Measurements from ENCODE around the gene MFSD12.
"Not testable (repeated sequence)": the region's sequence is repeated elsewhere in the genome, so short reads cannot be mapped to it uniquely, and the experiment has no call there.

Gene MFSD12

DNA sequence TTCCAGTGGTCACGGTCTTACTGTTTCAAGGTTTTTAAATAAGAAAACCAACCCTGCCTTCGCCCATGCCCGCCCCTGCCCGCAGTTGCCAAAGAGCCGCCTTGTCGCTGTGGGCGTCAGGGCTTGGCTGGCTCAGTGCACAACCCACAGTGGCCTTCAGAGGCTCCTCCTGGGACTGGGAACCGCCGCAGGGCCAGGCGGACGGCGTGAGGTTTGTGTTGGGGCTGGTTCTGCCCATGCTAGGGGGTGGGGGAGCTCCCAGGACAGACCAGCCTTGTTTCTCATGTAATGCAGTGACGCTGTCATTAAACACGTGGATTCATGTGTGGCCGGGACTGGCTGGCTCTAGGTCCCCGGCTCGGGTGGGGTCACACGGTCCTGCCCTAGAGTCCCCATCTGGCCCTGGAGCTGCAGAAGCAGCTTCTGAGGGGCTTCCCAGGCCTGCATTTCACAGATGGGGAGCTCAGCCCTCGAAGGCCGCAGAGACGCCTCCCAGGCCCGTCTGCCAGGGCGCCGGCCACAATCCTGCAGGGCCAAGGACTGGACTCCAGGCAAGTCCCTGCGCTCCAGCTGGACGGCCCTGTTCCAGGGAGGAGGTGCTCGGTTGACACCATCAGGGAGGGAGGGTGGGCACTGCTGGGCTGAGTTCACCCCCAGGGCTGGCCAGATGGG lies 20.8 kb downstream of the MFSD12 start:
- DNase-seq, result no peak

DNA sequence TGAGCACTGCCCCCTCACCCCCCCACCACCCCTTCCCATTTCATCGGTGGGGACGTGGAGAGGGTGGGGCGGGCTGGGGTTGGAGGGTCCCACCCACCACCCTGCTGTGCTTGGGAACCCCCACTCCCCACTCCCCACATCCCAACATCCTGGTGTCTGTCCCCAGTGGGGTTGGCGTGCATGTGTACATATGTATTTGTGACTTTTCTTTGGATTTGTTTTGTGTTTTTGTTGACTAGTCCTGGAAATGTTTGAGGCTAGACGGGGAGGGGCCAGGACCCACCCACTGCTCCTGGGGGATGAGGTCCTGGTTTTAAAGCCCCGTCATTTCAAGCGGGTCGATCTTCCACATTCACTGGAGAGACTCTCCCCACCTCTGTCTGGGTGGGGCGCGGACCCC lies 21.4 kb downstream of the MFSD12 start:
- no peak for DNase-seq

DNA sequence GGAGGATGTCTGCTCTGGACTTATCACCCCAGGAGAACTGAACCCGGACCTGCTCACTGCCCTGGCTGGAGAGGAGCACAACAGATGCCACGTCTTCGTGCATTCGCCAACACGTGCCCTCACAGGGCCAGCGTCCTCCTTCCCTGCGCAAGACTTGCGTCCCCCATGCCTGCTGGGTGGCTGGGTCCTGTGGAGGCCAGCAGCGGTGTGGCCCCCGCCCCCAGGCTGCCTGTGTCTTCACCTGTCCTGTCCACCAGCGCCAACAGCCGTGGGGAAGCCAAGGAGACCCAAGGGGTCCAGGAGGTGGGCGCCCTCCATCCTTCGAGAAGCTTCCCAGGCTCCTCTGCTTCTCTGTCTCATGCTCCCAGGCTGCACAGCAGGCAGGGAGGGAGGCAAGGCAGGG lies 21.8 kb downstream of the MFSD12 start:
- no peak for DNase-seq

DNA sequence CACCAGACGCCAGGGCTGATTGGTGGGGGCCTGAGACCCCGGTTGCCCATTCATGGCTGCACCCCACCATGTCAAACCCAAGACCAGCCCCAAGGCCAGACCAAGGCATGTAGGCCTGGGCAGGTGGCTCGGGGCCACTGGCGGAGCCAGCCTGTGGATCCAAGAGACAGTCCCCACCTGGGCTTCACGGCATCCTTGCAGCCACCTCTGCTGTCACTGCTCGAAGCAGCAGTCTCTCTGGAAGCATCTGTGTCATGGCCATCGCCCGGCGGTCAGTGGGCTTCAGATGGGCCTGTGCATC lies 22.2 kb downstream of the MFSD12 start:
- no peak for DNase-seq

DNA sequence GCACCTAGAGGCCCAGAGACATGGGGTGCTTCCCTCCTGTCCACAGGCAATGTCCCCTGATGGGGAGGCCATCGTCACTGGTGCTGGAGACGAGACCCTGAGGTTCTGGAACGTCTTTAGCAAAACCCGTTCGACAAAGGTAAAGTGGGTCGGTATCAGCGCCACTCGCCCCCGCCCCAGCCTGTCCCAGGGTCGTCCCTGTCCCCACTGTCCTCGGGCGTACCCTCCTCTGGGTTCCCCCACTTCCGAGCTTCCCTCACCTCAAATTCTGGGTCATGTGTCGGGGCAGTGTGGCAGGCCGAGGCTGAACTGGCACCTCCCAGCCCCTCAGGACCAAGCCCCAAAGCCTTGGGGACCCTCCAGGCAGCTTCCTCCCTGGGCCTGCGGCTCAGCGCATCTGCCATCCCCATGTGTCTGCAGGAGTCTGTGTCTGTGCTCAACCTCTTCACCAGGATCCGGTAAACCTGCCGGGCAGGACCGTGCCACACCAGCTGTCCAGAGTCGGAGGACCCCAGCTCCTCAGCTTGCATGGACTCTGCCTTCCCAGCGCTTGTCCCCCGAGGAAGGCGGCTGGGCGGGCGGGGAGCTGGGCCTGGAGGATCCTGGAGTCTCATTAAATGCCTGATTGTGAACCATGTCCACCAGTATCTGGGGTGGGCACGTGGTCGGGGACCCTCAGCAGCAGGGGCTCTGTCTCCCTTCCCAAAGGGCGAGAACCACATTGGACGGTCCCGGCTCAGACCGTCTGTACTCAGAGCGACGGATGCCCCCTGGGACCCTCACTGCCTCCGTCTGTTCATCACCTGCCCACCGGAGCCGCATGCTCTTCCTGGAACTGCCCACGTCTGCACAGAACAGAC lies 22.8 kb downstream of the MFSD12 start:
- DNase-seq, result no peak

DNA sequence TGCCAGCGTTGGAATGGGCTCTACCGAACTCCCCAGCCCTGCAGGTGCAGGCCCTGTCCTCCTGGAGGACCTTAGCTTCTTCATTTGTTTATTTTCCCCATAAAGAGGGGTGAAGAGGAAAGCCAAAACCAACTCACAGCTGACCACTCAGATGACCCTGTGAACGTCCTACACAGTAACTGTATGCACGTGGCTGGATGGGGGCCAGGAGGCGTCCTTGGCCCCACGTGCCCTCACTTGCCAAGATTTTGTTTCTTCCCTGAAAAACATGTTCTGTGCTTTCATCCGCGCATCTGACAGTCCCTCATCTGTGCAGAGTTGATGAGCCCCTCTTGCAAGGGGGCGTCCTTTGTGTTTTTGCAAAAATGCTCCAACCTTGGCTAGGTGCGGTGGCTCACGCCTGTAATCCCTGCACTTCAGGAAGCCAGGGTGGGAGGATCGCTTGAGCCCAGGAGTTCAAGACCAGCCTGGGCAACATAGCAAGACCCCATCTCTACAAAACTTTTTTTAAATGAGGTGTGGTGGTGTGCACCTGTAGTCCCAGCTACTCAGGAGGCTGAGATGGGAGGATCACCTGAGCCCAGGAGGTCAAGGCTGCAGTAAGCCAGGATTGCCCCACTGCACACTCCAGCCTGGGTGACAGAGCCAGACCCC lies 23.7 kb downstream of the MFSD12 start:
- no peak for DNase-seq

DNA sequence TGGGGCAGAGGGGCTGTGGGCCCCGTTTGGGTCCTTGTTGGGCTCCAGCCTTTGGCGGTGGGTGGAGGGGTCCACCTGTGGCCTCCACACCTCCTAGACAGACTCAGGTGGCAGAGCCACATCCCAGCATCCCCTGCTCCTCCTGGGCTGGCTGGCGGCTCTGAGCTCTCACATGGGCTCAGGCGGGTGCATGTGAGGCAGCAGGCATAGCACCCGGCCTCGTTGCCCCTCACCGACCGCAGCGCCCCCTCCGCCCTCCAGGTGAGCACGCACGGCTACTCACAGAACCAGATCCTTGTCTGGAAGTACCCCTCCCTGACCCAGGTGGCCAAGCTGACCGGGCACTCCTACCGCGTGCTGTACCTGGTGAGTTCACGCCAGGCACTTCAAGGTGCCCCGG lies 24.4 kb downstream of the MFSD12 start:
- DNase-seq, result no peak

DNA sequence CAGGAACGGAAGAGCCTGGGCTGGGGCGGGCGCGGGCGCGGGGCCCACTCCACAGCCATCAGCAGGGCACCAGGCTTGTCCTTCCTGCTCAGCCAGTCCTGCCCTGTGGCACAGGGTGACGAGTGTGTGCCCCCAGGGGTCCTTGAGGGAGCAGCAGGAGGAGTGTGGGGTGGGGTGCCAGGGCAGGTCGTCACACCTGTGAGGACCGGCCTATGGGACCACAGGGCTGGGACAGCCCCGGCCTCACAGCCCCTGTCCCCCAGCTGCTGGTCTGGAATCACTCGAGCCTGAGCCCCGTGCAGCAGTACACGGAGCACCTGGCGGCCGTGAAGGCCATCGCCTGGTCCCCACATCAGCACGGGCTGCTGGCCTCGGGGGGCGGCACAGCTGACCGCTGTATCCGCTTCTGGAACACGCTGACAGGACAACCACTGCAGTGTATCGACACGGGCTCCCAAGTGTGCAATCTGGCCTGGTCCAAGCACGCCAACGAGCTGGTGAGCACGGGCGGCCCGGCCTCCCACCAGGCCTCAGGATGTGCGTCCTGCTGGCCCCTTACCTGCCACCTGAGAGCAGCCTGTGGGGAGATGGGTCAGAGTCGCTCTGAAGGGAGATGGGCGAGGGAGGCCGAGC lies 25.1 kb downstream of the MFSD12 start:
- no peak for DNase-seq

DNA sequence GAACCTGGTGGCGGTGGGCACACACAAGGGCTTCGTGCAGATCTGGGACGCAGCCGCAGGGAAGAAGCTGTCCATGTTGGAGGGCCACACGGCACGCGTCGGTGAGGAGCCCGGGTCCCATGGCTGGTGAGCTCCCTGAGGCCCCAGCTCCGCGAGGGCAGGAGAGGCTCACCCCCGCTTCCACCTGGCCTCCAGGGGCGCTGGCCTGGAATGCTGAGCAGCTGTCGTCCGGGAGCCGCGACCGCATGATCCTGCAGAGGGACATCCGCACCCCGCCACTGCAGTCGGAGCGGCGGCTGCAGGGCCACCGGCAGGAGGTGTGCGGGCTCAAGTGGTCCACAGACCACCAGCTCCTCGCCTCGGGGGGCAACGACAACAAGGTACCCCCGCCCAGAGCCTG lies 25.7 kb downstream of the MFSD12 start:
- no peak for DNase-seq

DNA sequence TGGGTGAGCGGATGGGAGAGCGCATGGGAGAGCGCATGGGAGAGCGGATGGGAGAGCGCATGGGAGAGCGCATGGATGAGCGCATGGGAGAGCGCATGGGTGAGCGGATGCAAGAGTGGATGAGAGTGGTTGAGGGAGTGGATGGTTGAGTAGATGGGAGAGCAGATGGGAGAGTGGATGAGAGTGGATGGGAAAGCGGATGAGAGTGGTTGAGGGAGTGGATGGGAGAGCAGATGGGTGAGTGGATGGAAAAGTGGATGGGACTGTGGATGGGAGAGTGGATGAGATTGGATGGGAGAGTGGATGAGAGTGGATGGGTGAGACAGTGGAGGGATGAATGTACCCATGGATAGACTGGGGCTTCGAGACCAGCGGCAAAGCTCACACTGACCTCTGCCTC lies 27.0 kb downstream of the MFSD12 start:
- DNase-seq, result no peak

DNA sequence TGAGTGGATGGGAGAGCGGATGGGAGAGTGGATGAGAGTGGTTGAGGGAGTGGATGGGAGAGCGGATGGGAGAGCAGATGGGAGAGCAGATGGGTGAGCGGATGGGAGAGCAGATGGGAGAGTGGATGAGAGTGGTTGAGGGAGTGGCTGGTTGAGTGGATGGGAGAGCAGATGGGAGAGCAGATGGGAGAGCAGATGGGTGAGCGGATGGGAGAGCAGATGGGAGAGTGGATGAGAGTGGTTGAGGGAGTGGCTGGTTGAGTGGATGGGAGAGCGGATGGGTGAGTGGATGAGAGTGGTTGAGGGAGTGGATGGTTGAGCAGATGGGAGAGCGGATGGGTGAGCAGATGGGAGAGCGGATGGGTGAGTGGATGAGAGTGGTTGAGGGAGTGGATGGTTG lies 28.1 kb downstream of the MFSD12 start:
- not testable (repeated sequence) for DNase-seq

DNA sequence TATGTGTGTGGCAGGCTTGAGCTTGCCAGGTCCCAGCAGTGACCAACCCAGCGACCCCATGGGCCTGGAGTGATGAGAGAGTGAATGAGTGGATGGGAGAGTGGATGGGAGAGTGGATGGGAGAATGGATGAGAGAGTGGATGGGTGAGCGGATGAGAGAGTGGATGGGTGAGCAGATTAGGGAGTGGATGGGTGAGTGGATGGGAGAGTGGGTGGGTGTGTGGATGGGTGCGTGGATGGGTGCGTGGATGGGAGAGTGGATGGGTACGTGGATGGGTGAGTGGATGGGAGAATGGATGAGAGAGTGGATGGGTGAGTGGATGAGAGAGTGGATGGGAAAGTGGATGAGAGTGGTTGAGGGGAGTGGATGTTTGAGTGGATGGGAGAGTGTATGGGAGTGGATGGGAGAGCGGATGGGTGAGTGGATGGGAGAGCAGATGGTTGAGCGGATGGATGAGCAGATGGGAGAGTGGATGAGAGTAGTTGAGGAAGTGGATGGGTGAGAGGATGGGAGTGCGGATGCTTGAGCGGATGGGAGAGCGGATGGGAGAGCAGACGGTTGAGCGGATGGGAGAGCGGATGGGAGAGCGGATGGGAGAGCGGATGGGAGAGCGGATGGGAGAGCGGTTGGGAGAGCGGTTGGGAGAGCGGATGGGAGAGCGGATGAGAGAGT lies 28.7 kb downstream of the MFSD12 start:
- no peak for DNase-seq

DNA sequence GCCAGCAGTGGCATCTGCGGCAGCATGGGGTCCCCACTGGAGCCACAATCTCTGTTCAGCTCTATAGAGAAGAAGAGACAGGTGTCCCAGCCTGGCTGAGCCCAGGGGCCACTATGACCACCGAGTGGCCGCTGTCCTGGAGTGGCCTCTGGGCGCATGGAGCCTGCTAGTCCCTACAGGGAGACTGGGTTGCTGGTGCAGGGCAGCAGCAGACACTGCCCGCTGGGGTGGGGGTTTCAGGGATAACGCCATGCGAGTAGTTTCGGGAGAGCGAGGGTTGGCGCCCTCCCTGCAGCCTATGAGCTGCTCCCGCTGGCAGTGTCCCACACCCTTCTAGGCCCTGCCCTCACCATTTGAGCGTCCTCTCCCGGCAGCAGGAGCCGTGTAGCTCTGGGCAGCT lies 29.3 kb downstream of the MFSD12 start:
- no peak for DNase-seq

DNA sequence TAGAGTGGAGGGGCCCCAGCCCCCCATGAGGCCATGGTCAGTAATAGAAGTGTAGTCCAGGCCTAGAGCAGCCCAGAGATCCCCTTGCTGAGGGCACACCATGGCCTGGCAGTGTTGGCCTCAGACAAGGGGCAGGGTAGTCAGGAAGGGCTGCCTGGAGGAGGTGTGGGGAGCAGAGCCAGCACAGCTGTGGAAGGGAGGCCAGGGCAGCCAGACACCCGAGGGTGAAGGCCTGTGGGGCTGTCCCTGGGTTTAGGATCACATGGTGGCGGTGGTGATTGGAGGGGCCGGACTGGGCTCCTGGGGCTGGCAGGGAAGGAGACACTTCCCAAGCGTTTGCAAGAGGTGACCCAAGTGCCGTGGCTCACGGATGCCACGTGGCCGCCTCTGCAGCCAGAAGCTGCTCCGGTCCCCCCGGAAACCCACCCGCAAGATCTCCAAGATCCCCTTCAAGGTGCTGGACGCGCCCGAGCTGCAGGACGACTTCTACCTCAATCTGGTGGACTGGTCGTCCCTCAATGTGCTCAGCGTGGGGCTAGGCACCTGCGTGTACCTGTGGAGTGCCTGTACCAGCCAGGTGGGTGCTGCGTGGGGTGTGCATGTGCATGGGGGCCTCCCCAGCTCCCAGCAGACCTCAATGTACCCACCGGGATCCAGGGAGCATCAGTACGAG lies 30.0 kb downstream of the MFSD12 start:
- no peak for DNase-seq

DNA sequence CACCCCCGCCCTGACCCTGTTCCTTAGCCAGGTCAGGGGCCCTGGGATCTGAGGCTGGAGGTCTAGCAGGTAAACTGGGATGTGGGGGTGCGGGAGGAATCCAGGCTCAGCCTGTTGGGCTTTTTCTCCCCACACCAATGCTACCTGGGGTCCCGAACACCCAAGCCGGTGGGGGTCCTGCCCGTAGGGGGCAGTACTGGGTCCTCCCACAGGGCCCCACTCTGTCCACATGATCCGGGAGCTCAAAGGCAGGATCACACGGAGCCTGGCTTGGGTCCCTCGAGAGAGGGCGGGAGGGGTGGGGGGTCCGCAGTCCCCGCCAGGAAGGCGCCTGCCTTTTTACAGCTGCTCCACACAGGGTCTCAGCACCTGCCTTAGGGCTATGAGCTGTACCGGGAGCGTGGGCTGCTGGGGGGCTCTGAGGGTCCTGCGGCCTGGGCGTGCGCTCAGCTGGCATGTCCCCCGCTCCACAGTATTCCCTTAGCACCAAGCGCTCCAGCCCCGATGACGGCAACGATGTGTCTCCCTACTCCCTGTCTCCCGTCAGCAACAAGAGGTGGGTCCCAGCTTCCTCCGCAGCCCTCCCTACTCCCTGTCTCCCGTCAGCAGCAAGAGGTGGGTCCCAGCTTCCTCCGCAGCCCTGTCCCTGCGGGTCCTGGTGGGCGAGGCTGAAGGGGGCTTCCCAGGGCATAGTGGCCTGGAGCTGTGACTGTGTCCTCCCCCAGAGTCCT lies 30.7 kb downstream of the MFSD12 start:
- no peak for DNase-seq

DNA sequence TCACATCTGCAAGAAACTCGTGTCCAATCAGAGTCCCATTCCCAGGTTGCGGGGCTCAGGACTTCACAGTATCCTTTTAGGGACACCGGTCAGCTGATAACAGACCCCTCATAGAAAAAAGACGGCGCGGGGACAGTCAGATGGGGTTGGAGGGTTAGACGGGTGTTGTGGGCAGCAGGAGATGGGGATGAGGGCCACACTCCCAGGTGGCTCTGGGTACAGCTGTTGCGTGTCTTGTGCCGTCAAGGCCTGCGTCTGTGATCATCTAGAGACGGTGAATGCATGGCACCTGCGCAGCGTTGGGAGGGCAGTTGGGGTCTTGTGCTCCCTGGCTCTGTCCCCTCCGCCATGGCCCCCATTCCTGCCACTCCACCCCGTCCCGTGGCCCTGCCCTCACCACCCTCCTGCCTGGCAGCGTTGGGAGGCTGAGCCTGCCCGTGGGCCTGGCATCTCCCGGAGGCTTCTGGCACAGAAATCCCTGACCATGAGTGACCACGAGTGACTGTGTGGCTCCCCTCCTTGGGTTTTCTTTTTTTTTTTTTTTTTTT lies 32.4 kb downstream of the MFSD12 start:
- no peak for DNase-seq

DNA sequence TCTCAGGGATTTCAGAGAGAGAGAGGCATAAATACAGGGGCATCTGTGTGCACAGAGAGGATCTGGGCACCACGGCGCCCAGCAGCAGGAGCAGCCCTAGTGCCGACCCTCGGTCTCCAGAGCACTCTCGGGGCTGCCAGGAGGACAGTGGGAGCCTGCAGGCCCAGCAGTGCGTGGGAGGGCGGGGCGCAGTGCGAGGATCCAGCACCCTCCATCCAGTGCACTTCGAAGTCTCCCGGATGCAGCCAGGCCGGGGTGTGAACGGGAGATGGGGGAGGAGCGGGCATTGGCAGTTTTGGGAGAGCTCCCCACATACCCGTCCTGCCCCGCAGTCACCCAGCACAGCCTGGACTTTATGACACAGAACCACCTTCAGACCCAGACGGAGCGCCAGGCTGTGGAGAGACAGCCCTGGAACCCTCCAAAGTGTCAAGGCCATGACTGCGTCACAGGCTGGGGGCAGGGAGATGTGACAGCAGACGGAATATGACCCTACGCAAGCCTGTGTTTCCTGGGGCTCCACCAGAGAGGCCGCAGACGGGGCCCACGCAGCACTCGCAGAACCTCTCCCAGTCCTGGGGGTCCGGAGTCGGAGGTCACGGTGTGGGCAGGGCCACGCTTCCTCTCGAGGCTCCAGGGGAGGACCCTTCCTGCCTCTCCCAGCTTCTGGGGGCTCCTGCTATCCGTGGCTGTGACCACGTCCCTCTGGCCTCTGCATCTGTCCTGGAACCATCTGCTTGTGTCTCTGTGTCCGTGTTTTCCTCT lies 33.1 kb downstream of the MFSD12 start:
- DNase-seq, result no peak

DNA sequence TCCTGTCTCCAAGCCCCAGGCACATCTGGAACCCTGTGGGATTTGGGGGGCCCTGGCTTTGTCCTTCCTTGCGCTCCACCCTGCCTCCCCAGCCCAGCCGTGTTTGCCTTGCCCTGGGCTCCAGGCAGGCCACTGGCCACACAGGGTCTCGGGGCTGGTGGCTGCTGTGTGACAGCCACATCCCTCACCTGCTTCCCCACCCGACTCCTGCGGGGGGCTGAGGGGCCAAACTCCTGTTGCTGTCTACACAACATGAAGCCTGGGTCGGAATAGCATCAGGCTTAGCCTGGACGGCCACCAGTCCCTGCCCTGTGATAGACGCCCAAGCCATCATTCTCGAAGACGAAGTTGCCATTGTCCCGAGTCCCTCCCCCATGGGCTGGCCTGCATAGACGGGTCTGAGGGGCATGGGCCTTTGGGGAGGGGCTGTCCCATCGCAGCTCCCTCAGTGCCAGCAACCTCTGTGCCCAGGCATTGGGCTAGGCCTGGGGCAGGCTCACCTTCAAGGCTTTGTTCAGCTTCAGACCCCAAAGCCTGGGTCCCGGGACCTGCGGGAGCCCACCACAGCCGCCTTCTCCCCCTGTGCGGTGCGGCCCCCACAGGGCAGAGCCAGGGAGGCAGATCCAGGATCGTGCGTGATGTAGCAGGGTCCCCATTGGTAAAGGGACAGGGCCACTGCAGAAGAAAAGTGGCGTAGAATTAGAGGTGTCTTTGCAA lies 33.9 kb downstream of the MFSD12 start:
- no peak for DNase-seq

DNA sequence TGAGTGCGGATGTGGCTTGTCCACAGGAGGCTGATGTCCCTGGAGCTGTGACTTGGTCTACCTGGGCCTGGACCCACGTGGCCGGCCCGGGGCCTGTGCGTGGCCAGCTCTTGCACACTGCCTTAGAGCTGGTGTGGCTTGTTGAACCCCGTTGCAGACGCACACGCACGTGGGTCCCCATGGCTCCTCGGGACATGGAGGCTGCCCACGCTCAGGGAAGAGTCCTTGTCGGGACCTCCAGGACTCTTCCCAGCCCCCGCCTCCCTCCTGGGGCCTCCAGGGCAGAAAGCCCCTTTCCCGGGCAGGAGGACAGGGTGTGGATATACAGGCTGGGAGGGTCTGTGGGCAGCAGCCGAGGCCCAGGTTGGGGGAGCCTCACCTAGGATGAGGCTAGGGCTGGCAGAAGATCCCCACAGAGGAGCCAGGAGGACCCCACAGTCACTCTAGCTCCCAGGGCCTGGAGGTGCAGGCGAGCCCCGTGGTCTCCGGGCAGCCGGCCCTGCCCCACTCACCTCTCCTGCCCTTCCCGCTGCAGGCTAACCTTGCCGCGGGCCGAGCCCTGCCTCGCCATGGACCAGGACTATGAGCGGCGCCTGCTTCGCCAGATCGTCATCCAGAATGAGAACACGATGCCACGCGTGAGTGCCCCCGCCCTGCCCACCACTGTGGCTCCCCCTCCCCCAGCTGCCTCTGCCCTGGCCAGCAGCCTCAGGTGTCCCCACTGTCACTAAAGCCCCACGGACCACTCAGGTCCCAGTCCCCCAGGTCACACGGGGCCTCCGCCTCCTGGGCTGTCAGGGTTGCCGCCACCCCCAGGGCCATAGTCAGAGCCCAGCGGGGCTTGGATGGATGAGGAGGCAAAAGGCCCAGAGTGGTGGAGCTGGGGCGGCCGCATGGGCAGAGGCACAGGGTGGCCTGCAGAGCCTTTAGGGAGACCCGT lies 34.7 kb downstream of the MFSD12 start:
- no peak for DNase-seq

Data from CD4-positive, alpha-beta T cell treated with Interleukin-6 for 4 hours (primary cell).